Left ventricle myocardium inferior (tissue), 1 donor: ENCODE data around the gene SLC40A1. TPM values are rescaled to one million over a fixed set of nuclear protein-coding genes. Genes with fewer than 3 reads are reported as not detected.

Experiments
- DNase-seq: peaks from one replicate; pipeline ENCODE4 v3.0.0-alpha.2; 2020
- H3K27ac ChIP-seq: fragments of 200-600 bp; replicated peaks from 2 replicates; pipeline ENCODE4 v1.8.0; 2021
- H3K27me3 ChIP-seq: fragments of 200-600 bp; 2 replicates; pipeline ENCODE4 v1.8.0; 2021; ENCODE audit warnings: low read depth
- H3K36me3 ChIP-seq: fragments of 200-600 bp; 2 replicates; pipeline ENCODE4 v1.8.0; 2021
- H3K4me1 ChIP-seq: fragments of 200-600 bp; 2 replicates; pipeline ENCODE4 v1.8.0; 2021
- H3K4me3 ChIP-seq: fragments of 200-600 bp; 2 replicates; pipeline ENCODE4 v1.8.0; 2021; ENCODE audit warnings: mild to moderate bottlenecking, moderate library complexity
- H3K9me3 ChIP-seq: fragments of 200-600 bp; replicated peaks from 2 replicates; pipeline ENCODE4 v1.8.0; 2021
- intact Hi-C: fragments of 100-400 bp; cut with micrococcal nuclease; formaldehyde crosslinking; loops from one replicate; pipeline ENCODE4 v1.11.0; 2022
- total RNA-seq: library from RNA; stranded (reverse); fragmentation: NEBNext Ultra II Directional; extraction: Animal tissue kit (Norgen Biotek cat#: 25700); gene quantifications from one replicate; pipeline ENCODE4 v1.2.1, GENCODE V29; 2021
- TF ChIP-seq, protein P1 (sequence below): fragments of 200-600 bp; IDR thresholded peaks from 2 replicates; pipeline ENCODE4 v1.8.0; 2021; ENCODE audit warnings: antibody characterized with exemption, mild to moderate bottlenecking, borderline replicate concordance
- donor health status: DM: no; HTN: yes; CAD: no; lungs with severe emphysema.

SLC40A1 gene
- total RNA-seq, 1 donor from 2014 or later = 44.0 TPM

DNA sequence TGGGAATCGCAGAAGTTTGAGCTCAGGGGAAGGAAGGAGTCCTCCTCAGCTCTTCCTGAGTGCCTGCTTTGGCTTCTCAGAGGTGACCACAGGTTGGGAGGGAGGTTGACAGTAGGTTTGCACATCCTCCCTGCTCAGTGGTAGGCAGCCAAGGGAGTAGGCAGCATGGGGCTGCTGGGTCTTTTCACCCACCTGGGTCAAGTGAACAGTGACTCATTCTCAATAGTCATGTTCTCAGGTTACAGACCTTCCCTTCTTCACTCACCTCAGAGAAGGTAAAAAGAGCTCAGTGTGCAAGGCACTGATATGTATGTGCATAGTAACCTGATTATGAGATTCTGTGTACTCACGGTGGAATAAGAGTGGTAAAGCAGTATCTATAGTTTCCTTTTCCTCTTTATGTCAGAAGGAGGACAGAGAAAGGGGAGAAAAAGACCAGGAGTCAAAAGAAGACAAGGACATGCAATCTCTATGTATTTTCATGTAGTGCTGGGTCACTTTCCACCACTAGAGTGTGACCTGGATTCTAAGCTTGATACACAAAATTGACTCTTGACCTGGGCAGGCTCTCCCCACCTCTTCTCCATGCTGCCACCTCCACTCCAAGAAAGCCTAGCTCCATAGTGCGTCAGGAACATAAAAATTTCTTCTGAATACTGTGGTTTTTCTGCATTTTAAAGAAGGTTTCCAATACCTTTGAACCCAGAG, 44.2 kb upstream of the SLC40A1 start:
- Histone ChIP-seq H3K27me3 (no peaks in the 10 kb centered on the region), H3K9me3 (no peaks in the 10 kb centered on the region), H3K36me3 (no peaks in the 10 kb centered on the region), H3K4me3 (no peak overlapping the region), H3K4me1 (peaks cover 4% of the 10 kb centered on the region), H3K27ac (no peak overlapping the region)
- no peak for DNase-seq
- intact Hi-C loops = loop anchor here (10.0 kb wide), 1 partner anchor 160 kb away; no protein-coding TSS in a partner anchor
- TF ChIP-seq, protein P1, sequence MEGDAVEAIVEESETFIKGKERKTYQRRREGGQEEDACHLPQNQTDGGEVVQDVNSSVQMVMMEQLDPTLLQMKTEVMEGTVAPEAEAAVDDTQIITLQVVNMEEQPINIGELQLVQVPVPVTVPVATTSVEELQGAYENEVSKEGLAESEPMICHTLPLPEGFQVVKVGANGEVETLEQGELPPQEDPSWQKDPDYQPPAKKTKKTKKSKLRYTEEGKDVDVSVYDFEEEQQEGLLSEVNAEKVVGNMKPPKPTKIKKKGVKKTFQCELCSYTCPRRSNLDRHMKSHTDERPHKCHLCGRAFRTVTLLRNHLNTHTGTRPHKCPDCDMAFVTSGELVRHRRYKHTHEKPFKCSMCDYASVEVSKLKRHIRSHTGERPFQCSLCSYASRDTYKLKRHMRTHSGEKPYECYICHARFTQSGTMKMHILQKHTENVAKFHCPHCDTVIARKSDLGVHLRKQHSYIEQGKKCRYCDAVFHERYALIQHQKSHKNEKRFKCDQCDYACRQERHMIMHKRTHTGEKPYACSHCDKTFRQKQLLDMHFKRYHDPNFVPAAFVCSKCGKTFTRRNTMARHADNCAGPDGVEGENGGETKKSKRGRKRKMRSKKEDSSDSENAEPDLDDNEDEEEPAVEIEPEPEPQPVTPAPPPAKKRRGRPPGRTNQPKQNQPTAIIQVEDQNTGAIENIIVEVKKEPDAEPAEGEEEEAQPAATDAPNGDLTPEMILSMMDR = no peak

- Histone ChIP-seq H3K4me1 (no peaks in the 10 kb centered on the region), H3K36me3 (no peaks in the 10 kb centered on the region), H3K27me3 (no peaks in the 10 kb centered on the region), H3K4me3 (no peak overlapping the region), H3K9me3 (no peaks in the 10 kb centered on the region), H3K27ac (no peak overlapping the region)
- TF ChIP-seq, protein P1 = no peak
- intact Hi-C loops = loop anchor here (10.0 kb wide), 1 partner anchor 158 kb away; no protein-coding TSS in a partner anchor
- DNase-seq = no peak
Measured at GRCh38 chr2:189623049-189623448, 42.5 kb upstream of the SLC40A1 start.

GRCh38 chr2:189621781-189622180, 41.2 kb upstream of the SLC40A1 start:
- no peaks in the 10 kb centered on the region for H3K9me3 ChIP-seq
- no peak for DNase-seq
- no peak overlapping the region for H3K27ac ChIP-seq
- no peaks in the 10 kb centered on the region for H3K4me1 ChIP-seq
- intact Hi-C loops = loop anchor here (10.0 kb wide), 1 partner anchor 157 kb away; no protein-coding TSS in a partner anchor
- TF ChIP-seq, protein P1 = no peak
- H3K4me3 ChIP-seq = no peak overlapping the region
- H3K27me3 ChIP-seq = no peaks in the 10 kb centered on the region
- H3K36me3 ChIP-seq = no peaks in the 10 kb centered on the region

GRCh38 chr2:189618197-189618596, 37.6 kb upstream of the SLC40A1 start:
- Histone ChIP-seq H3K36me3 (no peaks in the 10 kb centered on the region), H3K27me3 (no peaks in the 10 kb centered on the region), H3K9me3 (no peaks in the 10 kb centered on the region), H3K4me3 (no peak overlapping the region), H3K4me1 (peaks cover 12% of the 10 kb centered on the region), H3K27ac (no peak overlapping the region)
- intact Hi-C loops = no loop called here
- TF ChIP-seq, protein P1 = no peak
- no peak for DNase-seq

- DNase-seq = no peak
- H3K36me3 ChIP-seq = no peaks in the 10 kb centered on the region
- TF ChIP-seq, protein P1 = no peak
- H3K9me3 ChIP-seq = no peaks in the 10 kb centered on the region
- intact Hi-C loops = no loop called here
- H3K27ac ChIP-seq = peak overlapping the region; percentile 88
- H3K4me3 ChIP-seq = no peak overlapping the region
- peaks cover 34% of the 10 kb centered on the region for H3K4me1 ChIP-seq
- H3K27me3 ChIP-seq = no peaks in the 10 kb centered on the region
Measured at GRCh38 chr2:189614585-189614984, 34.0 kb upstream of the SLC40A1 start.
